HK-2 (cell line): ENCODE data around the gene CDC42BPA.

ENCODE experiments used
- DNase-seq: peaks from one replicate; pipeline ENCODE4 v3.0.0-alpha.2; 2018; ENCODE audit not compliant: unreplicated experiment

Gene CDC42BPA

GRCh38 chr1:226946841-226947240, 371.5 kb downstream of the CDC42BPA start:
- no peak for DNase-seq

GRCh38 chr1:226946285-226946684, 372.0 kb downstream of the CDC42BPA start:
- DNase-seq: no peak

GRCh38 chr1:226945858-226946245, 372.4 kb downstream of the CDC42BPA start:
- no peak for DNase-seq

GRCh38 chr1:226945106-226945857, 373.0 kb downstream of the CDC42BPA start:
- DNase-seq: no peak

- DNase-seq: no peak
Measured at GRCh38 chr1:226943927-226944326, 374.4 kb downstream of the CDC42BPA start.

- DNase-seq: no peak
Measured at GRCh38 chr1:226943156-226943555, 375.1 kb downstream of the CDC42BPA start.

GRCh38 chr1:226942392-226942791, 375.9 kb downstream of the CDC42BPA start:
- DNase-seq: no peak

GRCh38 chr1:226940806-226941067, 377.6 kb downstream of the CDC42BPA start:
- DNase-seq: no peak

- peak; percentile 100 for DNase-seq
Measured at GRCh38 chr1:226940029-226940805, 378.1 kb downstream of the CDC42BPA start, which contains the start of gene COQ8A. TSS of gene COQ8A (plus strand) at chr1:226940294. CDS start at chr1:226961386, 21,092 bp downstream.
